HepG2 (cell line): ENCODE results near the gene FARSB. TPM values are rescaled to one million over a fixed set of nuclear protein-coding genes. Genes with fewer than 3 reads are reported as not detected.
"Not testable (repeated sequence)": the region's sequence is repeated elsewhere in the genome, so short reads cannot be mapped to it uniquely, and the experiment has no call there.

Source experiments
- ATAC-seq: fragments of 200-7000 bp; cut with Tn5 transposase; 3 replicates; pipeline ENCODE4 v1.9.1; 2020; ENCODE audit warnings: mild to moderate bottlenecking, moderate library complexity
- BruUV-seq: library from RNA; stranded (reverse); fragments of 400-500 nt; replicated peaks from 2 replicates; lab custom pipeline; 2021; lab: Mats Ljungman, UMichigan
- CTCF ChIA-PET: fragments of 300-600 bp; formaldehyde crosslinking; extraction: SDS; loops from one replicate; lab custom pipeline; 2021; ENCODE audit warnings: low total read pairs, inconsistent platforms, low intra/inter-chr PET ratio; lab: Yijun Ruan, JAX
- POLR2A ChIA-PET: fragments of 350-600 bp; sonication (Branson Sonifier 250); formaldehyde crosslinking; loops from one replicate; lab custom pipeline; 2020; ENCODE audit warnings: antibody characterized with exemption, inconsistent platforms; lab: Yijun Ruan, JAX
- DNase-seq: peaks from one replicate; pipeline ENCODE4 v3.0.0-alpha.2; 2015; ENCODE audit warnings: low spot score
- FAIRE-seq: peaks from 3 replicates; lab custom pipeline; 2011; peaks lifted over from hg19 to GRCh38; lab: Jason Lieb, UNC
- H2AFZ ChIP-seq: one replicate; pipeline ENCODE4 v1.6.1; 2011; ENCODE audit warnings: low read length, inconsistent platforms
- H3K27ac ChIP-seq: fragments of 300-600 bp; 3 replicates; pipeline ENCODE4 v1.8.0; 2011; ENCODE audit warnings: mixed run types, mild to moderate bottlenecking, mixed read lengths, low read length, inconsistent platforms; ENCODE audit not compliant: insufficient read depth; ENCODE audit errors: extremely low read length
- H3K27me3 ChIP-seq, 2 experiments: fragments of 200-600 bp in 1 of 2; 2 replicates in 1 of 2; 3 replicates in 1 of 2; pipeline versions ENCODE4 v1.6.0 to v1.8.0; 2011; ENCODE audit warnings: low read length in 2 of 2, mild to moderate bottlenecking in 2 of 2, moderate library complexity in 2 of 2, inconsistent platforms in 1 of 2; ENCODE audit not compliant: insufficient read depth in 2 of 2, control insufficient read depth in 1 of 2
- H3K36me3 ChIP-seq, 2 experiments: fragments of 200-600 bp in 1 of 2; replicated peaks in 1 of 2; 2 replicates in 1 of 2; 3 replicates in 1 of 2; pipeline versions ENCODE4 v1.5.1 to v1.8.0; 2011; ENCODE audit warnings: low read length in 2 of 2, inconsistent platforms in 1 of 2; ENCODE audit not compliant: insufficient read depth in 2 of 2, control insufficient read depth in 1 of 2
- H3K4me1 ChIP-seq: 2 replicates; pipeline ENCODE4 v1.5.1; 2012; ENCODE audit warnings: low read length, inconsistent platforms; ENCODE audit not compliant: insufficient read depth
- H3K4me2 ChIP-seq: 2 replicates; pipeline ENCODE4 v1.6.0; 2011; ENCODE audit warnings: low read depth, low read length, inconsistent platforms
- H3K4me3 ChIP-seq, 3 experiments: fragments of 200-600 bp in 1 of 3; sonication (generic), shearing (Covaris generic) in 1 of 3; replicated peaks in 1 of 3; 2 replicates each; pipeline ENCODE4 v1.5.1; 2011 to 2016; ENCODE audit warnings: low read length in 3 of 3, inconsistent platforms in 2 of 3, low read depth in 2 of 3, mild to moderate bottlenecking in 2 of 3, control low read depth in 1 of 3, mixed read lengths in 1 of 3; ENCODE audit not compliant: insufficient read depth in 1 of 3
- H3K79me2 ChIP-seq: one replicate; pipeline ENCODE4 v1.6.1; 2011; ENCODE audit warnings: low read length, inconsistent platforms; ENCODE audit not compliant: insufficient read depth
- H3K9ac ChIP-seq: 2 replicates; pipeline ENCODE4 v1.6.0; 2011; ENCODE audit warnings: mild to moderate bottlenecking, low read depth, low read length, inconsistent platforms; ENCODE audit not compliant: insufficient read depth
- H3K9me3 ChIP-seq: 2 replicates; pipeline ENCODE4 v1.5.1; 2012; ENCODE audit warnings: mild to moderate bottlenecking, low read length
- H4K20me1 ChIP-seq: 2 replicates; pipeline ENCODE4 v1.6.0; 2011; ENCODE audit warnings: inconsistent platforms, mild to moderate bottlenecking, low read length, moderate library complexity; ENCODE audit not compliant: insufficient read depth
- GATAD2A ChIP-seq: IDR thresholded peaks from 2 replicates; pipeline ENCODE4 v1.6.1; 2016
- RARG ChIP-seq: sonication (generic); formaldehyde crosslinking; IDR thresholded peaks from 2 replicates; pipeline ENCODE4 v1.4.0; 2020; ENCODE audit warnings: low read depth, mild to moderate bottlenecking, missing genetic modification reagents
- SIX1 ChIP-seq: sonication (generic); formaldehyde crosslinking; IDR thresholded peaks from 2 replicates; pipeline ENCODE4 v1.4.0; 2020; ENCODE audit warnings: missing genetic modification reagents, borderline replicate concordance
- ZNF75D ChIP-seq: sonication (generic); formaldehyde crosslinking; IDR thresholded peaks from 2 replicates; pipeline ENCODE4 v1.8.1; 2023; ENCODE audit warnings: missing genetic modification reagents, mild to moderate bottlenecking, borderline replicate concordance
- ZNF841 ChIP-seq: sonication (generic); formaldehyde crosslinking; IDR thresholded peaks from 2 replicates; pipeline ENCODE4 v1.8.1; 2023; ENCODE audit warnings: missing genetic modification reagents, borderline replicate concordance
- WGBS: methylation state at CpG from one replicate; pipeline ENCODE4 v1.1.6; 2017; ENCODE audit warnings: low lambda C conversion rate; 5-methylcytosine and 5-hydroxymethylcytosine counted together
- in situ Hi-C: cut with HindIII; loops from 2 replicates; pipeline ENCODE4 v1.10.0; 2017; ENCODE audit warnings: low pct_unique_long_range_greater_than_20kb; ENCODE audit not compliant: extremely low pct_ligation_motif_present
- intact Hi-C: fragments of 100-400 bp; cut with micrococcal nuclease; formaldehyde crosslinking; loops from one replicate; pipeline ENCODE4 v1.10.0; 2022; ENCODE audit not compliant: unreplicated experiment
- polyA plus RNA-seq, 8 experiments: library from polyadenylated mRNA; depleted of rRNA in 3 of 8; stranded (reverse) in 7 of 8; unstranded in 1 of 8; fragments of >200 nt; fragmentation: Illumina TruSeq in 4 of 8; extraction: Trizol in 4 of 8; gene quantifications; 2 replicates each; pipeline versions ENCODE4 v1.2.1 to v1.2.3, GENCODE V29; 2011 to 2016; ENCODE audit warnings: low read depth in 4 of 8, missing spikeins in 1 of 8, mixed read lengths in 1 of 8; ENCODE audit not compliant: insufficient read depth in 1 of 8
- total RNA-seq, 5 experiments: library from RNA; depleted of rRNA; stranded (reverse); fragments of >200 nt; fragmentation: Illumina TruSeq; extraction: Trizol; gene quantifications; 2 replicates each; pipeline ENCODE4 v1.2.3, GENCODE V29; 2016; ENCODE audit warnings: low read depth in 1 of 5
- TF ChIP-seq, protein P1 (sequence below): sonication (generic); formaldehyde crosslinking; IDR thresholded peaks from 2 replicates; pipeline ENCODE4 v1.9.0; 2021; ENCODE audit warnings: missing genetic modification reagents, mild to moderate bottlenecking, borderline replicate concordance

Gene FARSB
- total and polyA plus RNA-seq, 2 of the 13 experiments (the other 11 are each of a cell fraction or from before 2014, with no cell fraction given), result 23.3 to 45.9 TPM

DNA sequence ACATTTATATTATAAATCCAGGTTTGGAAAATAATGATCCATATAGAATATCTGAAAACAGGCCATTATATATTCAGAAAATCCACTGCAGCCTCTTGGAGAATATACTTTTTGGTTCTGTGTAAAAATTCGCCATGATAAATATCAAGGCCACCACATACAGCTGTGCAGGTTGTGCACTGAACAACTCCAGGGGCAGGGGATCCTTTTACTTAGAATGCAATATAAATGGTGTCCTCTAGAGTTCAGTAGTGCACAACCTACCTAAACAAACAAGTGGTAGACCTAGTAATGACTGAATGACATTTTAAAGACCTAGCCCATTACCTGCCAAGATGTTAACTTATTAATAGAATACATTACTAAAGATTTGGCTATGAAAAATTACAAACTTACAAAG, 37.9 kb upstream of the FARSB start (continued):
- TF ChIP-seq, protein P1, sequence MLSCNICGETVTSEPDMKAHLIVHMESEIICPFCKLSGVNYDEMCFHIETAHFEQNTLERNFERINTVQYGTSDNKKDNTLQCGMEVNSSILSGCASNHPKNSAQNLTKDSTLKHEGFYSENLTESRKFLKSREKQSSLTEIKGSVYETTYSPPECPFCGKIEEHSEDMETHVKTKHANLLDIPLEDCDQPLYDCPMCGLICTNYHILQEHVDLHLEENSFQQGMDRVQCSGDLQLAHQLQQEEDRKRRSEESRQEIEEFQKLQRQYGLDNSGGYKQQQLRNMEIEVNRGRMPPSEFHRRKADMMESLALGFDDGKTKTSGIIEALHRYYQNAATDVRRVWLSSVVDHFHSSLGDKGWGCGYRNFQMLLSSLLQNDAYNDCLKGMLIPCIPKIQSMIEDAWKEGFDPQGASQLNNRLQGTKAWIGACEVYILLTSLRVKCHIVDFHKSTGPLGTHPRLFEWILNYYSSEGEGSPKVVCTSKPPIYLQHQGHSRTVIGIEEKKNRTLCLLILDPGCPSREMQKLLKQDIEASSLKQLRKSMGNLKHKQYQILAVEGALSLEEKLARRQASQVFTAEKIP, result no peak
- 0 out of 2 replicates have a peak, but pooled peaks have one; percentile 31 for TF ChIP-seq GATAD2A (CRISPR knock-in tag)
- TF ChIP-seq RARG (CRISPR knock-in tag), result no peak
- TF ChIP-seq SIX1 (CRISPR knock-in tag), result peak; percentile 37; the same call in 1 of the 2 replicates
- TF ChIP-seq, all 625 proteins: peak for 16

DNA sequence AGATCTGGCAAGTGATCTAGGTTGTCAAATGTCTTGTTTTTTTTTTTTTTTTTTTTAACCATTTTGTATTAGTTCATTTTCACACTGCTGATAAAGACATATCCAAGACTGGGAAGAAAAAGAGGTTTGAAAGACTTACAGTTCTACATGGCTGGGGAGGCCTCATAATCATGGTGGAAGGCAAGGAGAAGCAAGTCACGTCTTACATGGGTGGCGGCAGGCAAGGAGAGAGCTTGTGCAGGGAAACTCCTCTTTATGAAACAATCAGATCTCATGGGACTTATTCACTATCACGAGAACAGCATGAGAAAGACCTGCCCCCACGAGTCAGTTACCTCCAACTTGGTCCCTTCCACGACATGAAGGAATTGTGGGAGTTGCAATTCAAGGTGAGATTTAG, 37.5 kb upstream of the FARSB start:
- H3K4me1 ChIP-seq, H4K20me1 ChIP-seq, H3K4me3 ChIP-seq, ATAC-seq, POLR2A ChIA-PET, BruUV-seq, DNase-seq, H3K27ac ChIP-seq, H3K9me3 ChIP-seq, H3K4me2 ChIP-seq, FAIRE-seq, H2AFZ ChIP-seq, H3K27me3 ChIP-seq, H3K9ac ChIP-seq, H3K36me3 ChIP-seq, intact Hi-C loops, H3K79me2 ChIP-seq: not testable (repeated sequence)
- CTCF ChIA-PET, result interaction anchor here (2.3 to 2.5 kb wide), 2 partner anchors 210 to 245 kb away, joined by 13 to 15 read pairs; no protein-coding TSS in a partner anchor
- TF ChIP-seq ZNF75D (CRISPR knock-in tag), result 0 out of 2 replicates have a peak, but pooled peaks have one; percentile 36
- 0 out of 2 replicates have a peak, but pooled peaks have one; percentile 32 for TF ChIP-seq ZNF841 (CRISPR knock-in tag)
- in situ Hi-C loops, result loop anchor here (5.0 to 25.0 kb wide), 2 partner anchors 209 to 394 kb away; no protein-coding TSS in a partner anchor
- 76% methylated on average over 5 of the region's 5 CpGs for WGBS
